Transverse colon (tissue), 1 donor: Measurements from ENCODE around the gene NXPH2.

Source experiments
- EP300 ChIP-seq: sonication (generic); formaldehyde crosslinking; IDR thresholded peaks from one replicate; pipeline ENCODE4 v1.6.1; 2017; ENCODE audit warnings: antibody characterized with exemption, low read depth
- POLR2A ChIP-seq: fragments of 450-650 bp; IDR thresholded peaks from one replicate; pipeline ENCODE4 v1.6.1; 2016; ENCODE audit warnings: antibody characterized with exemption, mild to moderate bottlenecking, moderate library complexity

DNA sequence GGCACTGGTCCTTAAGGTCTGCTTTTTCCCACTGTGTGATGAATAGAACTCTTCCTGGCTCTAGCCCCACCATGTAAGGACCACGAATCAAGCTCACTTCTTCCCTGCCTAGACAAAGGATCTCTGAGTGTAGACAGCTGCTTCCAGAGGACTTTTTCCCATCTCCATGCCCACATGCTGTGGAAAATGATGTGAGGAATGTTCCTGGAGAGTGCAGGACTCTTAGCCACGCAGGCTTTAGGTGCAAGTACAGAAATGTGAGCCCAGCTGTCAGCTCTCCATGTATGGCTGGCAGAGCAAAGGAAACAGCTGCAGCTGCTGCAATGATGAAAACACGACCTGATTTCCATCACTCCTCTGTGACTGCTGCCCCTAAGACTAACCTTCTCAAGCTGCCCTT, 35.5 kb downstream of the NXPH2 start:
- TF ChIP-seq POLR2A (no peak), EP300 (no peak)
